GM23338 (cell line): ENCODE measurements around the gene SLC9C1. TPM values are rescaled to one million over a fixed set of nuclear protein-coding genes. Genes with fewer than 3 reads are reported as not detected.

Experiments used
- ATAC-seq: fragments of 200-7000 bp; cut with Tn5 transposase; 3 replicates; pipeline ENCODE4 v1.9.1; 2020
- DNase-seq: peaks from one replicate; pipeline ENCODE4 v3.0.0-alpha.2; 2015; ENCODE audit warnings: low spot score
- H2AFZ ChIP-seq: fragments of 200-600 bp; sonication (generic); 2 replicates; pipeline ENCODE4 v1.8.0; 2016; ENCODE audit warnings: antibody characterized with exemption, mild to moderate bottlenecking, moderate library complexity
- H3F3A ChIP-seq: fragments of 200-600 bp; sonication (generic); replicated peaks from 2 replicates; pipeline ENCODE4 v1.8.0; 2017; ENCODE audit warnings: antibody characterized with exemption, mixed run types, low read depth
- H3K27ac ChIP-seq: fragments of 200-600 bp; sonication (generic); 2 replicates; pipeline ENCODE4 v1.6.1; 2016; ENCODE audit warnings: low read depth
- H3K27me3 ChIP-seq: fragments of 200-600 bp; sonication (generic); 2 replicates; pipeline ENCODE4 v1.8.0; 2016; ENCODE audit warnings: mild to moderate bottlenecking, mixed run types, moderate library complexity; ENCODE audit not compliant: insufficient read depth
- H3K36me3 ChIP-seq: fragments of 200-600 bp; sonication (generic); 2 replicates; pipeline ENCODE4 v1.8.0; 2016; ENCODE audit warnings: mild to moderate bottlenecking; ENCODE audit not compliant: insufficient read depth
- H3K4me1 ChIP-seq: fragments of 200-600 bp; sonication (generic); 2 replicates; pipeline ENCODE4 v1.8.0; 2016; ENCODE audit warnings: mild to moderate bottlenecking, moderate library complexity; ENCODE audit not compliant: insufficient read depth
- H3K4me2 ChIP-seq: fragments of 200-600 bp; sonication (generic); 2 replicates; pipeline ENCODE4 v1.7.1; 2017; ENCODE audit warnings: mixed run types
- H3K4me3 ChIP-seq: fragments of 200-600 bp; sonication (generic); 2 replicates; pipeline ENCODE4 v1.6.1; 2016; ENCODE audit warnings: mixed run types
- H3K79me2 ChIP-seq: fragments of 200-600 bp; sonication (generic); replicated peaks from 2 replicates; pipeline ENCODE4 v1.8.0; 2017; ENCODE audit warnings: mild to moderate bottlenecking; ENCODE audit not compliant: insufficient read depth
- H3K9me2 ChIP-seq: fragments of 200-600 bp; sonication (generic); 2 replicates; pipeline ENCODE4 v1.8.0; 2017; ENCODE audit not compliant: insufficient read depth
- H4K20me1 ChIP-seq: fragments of 200-600 bp; sonication (generic); replicated peaks from 2 replicates; pipeline ENCODE4 v1.8.0; 2017; ENCODE audit warnings: mild to moderate bottlenecking; ENCODE audit not compliant: insufficient read depth
- H3K27ac Mint-ChIP-seq: 2 replicates; pipeline ENCODE4 v1.8.0; 2020; ENCODE audit warnings: inconsistent platforms, mild to moderate bottlenecking, moderate library complexity, mixed read lengths
- H3K27me3 Mint-ChIP-seq: 3 replicates; pipeline ENCODE4 v1.8.0; 2022; ENCODE audit warnings: low read depth, mild to moderate bottlenecking, moderate library complexity, mixed read lengths, inconsistent platforms; ENCODE audit not compliant: insufficient read depth, poor library complexity
- H3K36me3 Mint-ChIP-seq: 3 replicates; pipeline ENCODE4 v1.8.0; 2021; ENCODE audit warnings: low read depth, mild to moderate bottlenecking, inconsistent platforms, moderate library complexity, mixed read lengths
- H3K4me1 Mint-ChIP-seq: 3 replicates; pipeline ENCODE4 v1.8.0; 2020; ENCODE audit warnings: mild to moderate bottlenecking, inconsistent platforms, mixed read lengths
- H3K4me3 Mint-ChIP-seq: 3 replicates; pipeline ENCODE4 v1.8.0; 2021; ENCODE audit warnings: moderate library complexity, mild to moderate bottlenecking, inconsistent platforms, mixed read lengths
- H3K9me3 Mint-ChIP-seq: 3 replicates; pipeline ENCODE4 v1.8.0; 2020; ENCODE audit warnings: moderate library complexity, mild to moderate bottlenecking, inconsistent platforms, mixed read lengths
- CREB1 ChIP-seq: fragments of 250-450 bp; sonication (Bioruptor Pico); IDR thresholded peaks from 2 replicates; pipeline ENCODE4 v1.5.0; 2020; ENCODE audit warnings: low read depth, mild to moderate bottlenecking, moderate library complexity
- CTCF ChIP-seq, 2 experiments: fragments of 200-600 bp in 1 of 2; sonication (generic) in 1 of 2; conservative IDR thresholded peaks; 2 replicates each; pipeline versions ENCODE4 v1.5.1 to v1.6.1; 2016 to 2017; ENCODE audit warnings: antibody characterized with exemption in 2 of 2, low read depth in 2 of 2, mild to moderate bottlenecking in 2 of 2, moderate library complexity in 1 of 2
- ETS1 ChIP-seq: IDR thresholded peaks from 2 replicates; pipeline ENCODE4 v1.6.1; 2016; ENCODE audit warnings: antibody characterized with exemption
- EZH2 ChIP-seq: fragments of 200-600 bp; sonication (generic); IDR thresholded peaks from one replicate; pipeline ENCODE4 v1.8.0; 2017; ENCODE audit warnings: antibody characterized with exemption, mild to moderate bottlenecking, low read depth; ENCODE audit not compliant: unreplicated experiment
- EZH2phosphoT487 ChIP-seq: fragments of 200-600 bp; sonication (generic); IDR thresholded peaks from one replicate; pipeline ENCODE4 v1.8.1; 2018; ENCODE audit warnings: antibody characterized with exemption; ENCODE audit not compliant: unreplicated experiment
- JUNB ChIP-seq: IDR thresholded peaks from one replicate; pipeline ENCODE4 v1.6.1; 2016; ENCODE audit warnings: antibody characterized with exemption; ENCODE audit not compliant: unreplicated experiment
- NANOG ChIP-seq: IDR thresholded peaks from 2 replicates; pipeline ENCODE4 v1.6.1; 2016; ENCODE audit warnings: antibody characterized with exemption, borderline replicate concordance
- POLR2AphosphoS5 ChIP-seq: IDR thresholded peaks from 2 replicates; pipeline ENCODE4 v1.6.1; 2016; ENCODE audit warnings: antibody characterized with exemption, low read depth
- REST ChIP-seq: IDR thresholded peaks from one replicate; pipeline ENCODE4 v1.6.1; 2018; ENCODE audit warnings: antibody characterized with exemption; ENCODE audit not compliant: unreplicated experiment
- STAT1 ChIP-seq: IDR thresholded peaks from one replicate; pipeline ENCODE4 v1.6.1; 2016; ENCODE audit warnings: antibody characterized with exemption; ENCODE audit not compliant: unreplicated experiment
- ZNF114 ChIP-seq: fragments of 250-450 bp; sonication (Bioruptor Pico); IDR thresholded peaks from 2 replicates; pipeline ENCODE4 v1.5.0; 2020; ENCODE audit warnings: mild to moderate bottlenecking, moderate library complexity
- ZNF331 ChIP-seq: fragments of 250-450 bp; sonication (Bioruptor Pico); IDR thresholded peaks from 2 replicates; pipeline ENCODE4 v1.5.0; 2020; ENCODE audit warnings: low read depth, mild to moderate bottlenecking, moderate library complexity
- ZNF462 ChIP-seq: fragments of 250-450 bp; sonication (Bioruptor Pico); IDR thresholded peaks from 2 replicates; pipeline ENCODE4 v1.5.0; 2020; ENCODE audit warnings: mild to moderate bottlenecking, moderate library complexity
- polyA plus RNA-seq: library from polyadenylated mRNA; unstranded; fragments of >200 nt; fragmentation: Nextera tagmentation; extraction: Ambion mirVana; gene quantifications from 2 replicates; pipeline ENCODE4 v1.2.1, GENCODE V29; 2016
- total RNA-seq: library from RNA; depleted of rRNA; stranded (reverse); fragments of >200 nt; shearing (Covaris generic); gene quantifications from 2 replicates; pipeline ENCODE4 v1.2.3, GENCODE V29; 2014

SLC9C1 gene
- total and polyA plus RNA-seq, 2 experiments from 2014 or later: 0.97 to 1.8 TPM

GRCh38 chr3:112175646-112176045 is 118.4 kb downstream of the SLC9C1 start:
- no peaks in the 10 kb centered on the region for H3K27me3 ChIP-seq
- peaks cover 12% of the 10 kb centered on the region; the same call in 1 of the 2 replicates for H3K9me2 ChIP-seq
- H3K4me3 ChIP-seq: no peak overlapping the region
- Mint-ChIP-seq H3K9me3 (no peaks in the 10 kb centered on the region), H3K27me3 (peaks cover 3% of the 10 kb centered on the region), H3K4me3 (no peak overlapping the region), H3K27ac (no peak overlapping the region), H3K4me1 (no peaks in the 10 kb centered on the region), H3K36me3 (no peaks in the 10 kb centered on the region; the same call in 2 of the 3 replicates)
- H2AFZ ChIP-seq: no peak overlapping the region
- no peak for ATAC-seq
- H3K79me2 ChIP-seq: no peaks in the 10 kb centered on the region
- no peak overlapping the region for H3K4me2 ChIP-seq
- H3K4me1 ChIP-seq: no peaks in the 10 kb centered on the region
- H3K36me3 ChIP-seq: no peaks in the 10 kb centered on the region
- no peaks in the 10 kb centered on the region for H3F3A ChIP-seq
- DNase-seq: no peak
- no peak overlapping the region for H3K27ac ChIP-seq
- TF ChIP-seq JUNB: no peak
- no peak for TF ChIP-seq EZH2phosphoT487
- TF ChIP-seq ZNF114 (CRISPR knock-in tag): no peak
- no peak for TF ChIP-seq CTCF (conservative IDR thresholded peaks at IDR 0.05; ENCODE audit: low read depth in 2 of 2)
- TF ChIP-seq STAT1: no peak
- TF ChIP-seq ZNF462: no peak
- TF ChIP-seq ETS1: no peak
- no peak for TF ChIP-seq POLR2AphosphoS5
- no peak for TF ChIP-seq ZNF331 (CRISPR knock-in tag)
- TF ChIP-seq CREB1 (CRISPR knock-in tag): no peak
- TF ChIP-seq NANOG: no peak
- TF ChIP-seq REST: no peak
- TF ChIP-seq EZH2: no peak
- H4K20me1 ChIP-seq: no peaks in the 10 kb centered on the region
